Measurements from ENCODE around the gene PRKG1. TPM values are rescaled to one million over a fixed set of nuclear protein-coding genes. Genes with fewer than 3 reads are reported as not detected.

The PRKG1 gene
- total RNA-seq, 2 donors from 2014 or later, result 17.8 to 31.1 TPM

DNA sequence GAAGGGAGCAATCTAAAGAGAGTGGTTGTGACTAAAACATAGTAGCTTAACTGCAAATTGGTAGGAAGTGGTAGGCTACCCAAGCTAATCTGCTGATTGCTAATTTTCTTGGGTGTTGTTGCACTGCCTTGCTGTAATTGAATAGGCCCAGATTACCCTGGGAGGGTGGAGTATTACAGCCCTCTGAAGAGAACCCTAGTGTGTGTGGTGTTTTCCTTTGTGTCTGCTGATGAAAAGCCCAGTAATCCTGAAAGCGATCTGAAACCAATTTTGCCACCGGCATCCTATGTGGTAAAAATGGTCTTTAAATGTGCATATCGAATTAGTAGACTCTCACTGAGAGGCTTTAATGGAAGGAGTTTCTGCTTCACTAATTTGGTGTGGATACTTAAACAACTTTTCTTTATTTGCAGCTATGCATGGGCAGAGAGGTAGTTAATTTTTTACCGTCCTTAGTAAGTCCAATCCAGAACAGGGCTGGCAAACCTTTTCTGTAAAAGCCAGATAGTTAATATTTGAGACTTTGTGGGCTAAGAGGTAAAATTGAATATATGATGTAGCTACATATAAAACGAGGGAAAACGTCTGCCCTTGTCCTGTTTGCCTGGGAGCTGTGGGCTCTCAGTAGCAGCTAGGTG lies 532.7 kb downstream of the PRKG1 start:
- no peaks in the 10 kb centered on the region for H3K27me3 ChIP-seq
- no peak for TF ChIP-seq CTCF (IDR thresholded peaks at IDR 0.05)
- no peaks in the 10 kb centered on the region for H3K4me1 ChIP-seq
- no peak overlapping the region for H3K4me3 ChIP-seq
- no peaks in the 10 kb centered on the region for H3K9me3 ChIP-seq
- no peak for DNase-seq (ENCODE audit: low spot score)
- H3K36me3 ChIP-seq, result no peaks in the 10 kb centered on the region
- H3K27ac ChIP-seq, result no peak overlapping the region

- DNase-seq (ENCODE audit: low spot score), result no peak
- H3K27ac ChIP-seq, result no peak overlapping the region
- no peak for TF ChIP-seq CTCF (IDR thresholded peaks at IDR 0.05)
These were observed 533.2 kb downstream of the PRKG1 start for GRCh38 chr10:51607463-51607835.

GRCh38 chr10:51608211-51608610 lies 533.9 kb downstream of the PRKG1 start:
- Histone ChIP-seq H3K4me1 (no peaks in the 10 kb centered on the region), H3K36me3 (no peaks in the 10 kb centered on the region), H3K4me3 (no peak overlapping the region), H3K9me3 (no peaks in the 10 kb centered on the region), H3K27ac (no peak overlapping the region), H3K27me3 (no peaks in the 10 kb centered on the region)
- TF ChIP-seq CTCF (IDR thresholded peaks at IDR 0.05), result no peak
- DNase-seq (ENCODE audit: low spot score), result no peak

More at GRCh38 chr10:51607463-51607835, 533.2 kb downstream of the PRKG1 start:
- Histone ChIP-seq H3K9me3 (no peaks in the 10 kb centered on the region), H3K4me1 (no peaks in the 10 kb centered on the region), H3K27me3 (no peaks in the 10 kb centered on the region), H3K36me3 (no peaks in the 10 kb centered on the region), H3K4me3 (no peak overlapping the region)

GRCh38 chr10:51615764-51616298 lies 541.5 kb downstream of the PRKG1 start:
- H3K36me3 ChIP-seq, result no peaks in the 10 kb centered on the region
- DNase-seq (ENCODE audit: low spot score), result no peak
- H3K4me1 ChIP-seq, result no peaks in the 10 kb centered on the region
- TF ChIP-seq CTCF (IDR thresholded peaks at IDR 0.05), result no peak
- peaks cover 0 to 11% of the 10 kb centered on the region in 2 donors for H3K9me3 ChIP-seq
- no peaks in the 10 kb centered on the region for H3K27me3 ChIP-seq
- no peak overlapping the region for H3K4me3 ChIP-seq
- no peak overlapping the region for H3K27ac ChIP-seq

DNA sequence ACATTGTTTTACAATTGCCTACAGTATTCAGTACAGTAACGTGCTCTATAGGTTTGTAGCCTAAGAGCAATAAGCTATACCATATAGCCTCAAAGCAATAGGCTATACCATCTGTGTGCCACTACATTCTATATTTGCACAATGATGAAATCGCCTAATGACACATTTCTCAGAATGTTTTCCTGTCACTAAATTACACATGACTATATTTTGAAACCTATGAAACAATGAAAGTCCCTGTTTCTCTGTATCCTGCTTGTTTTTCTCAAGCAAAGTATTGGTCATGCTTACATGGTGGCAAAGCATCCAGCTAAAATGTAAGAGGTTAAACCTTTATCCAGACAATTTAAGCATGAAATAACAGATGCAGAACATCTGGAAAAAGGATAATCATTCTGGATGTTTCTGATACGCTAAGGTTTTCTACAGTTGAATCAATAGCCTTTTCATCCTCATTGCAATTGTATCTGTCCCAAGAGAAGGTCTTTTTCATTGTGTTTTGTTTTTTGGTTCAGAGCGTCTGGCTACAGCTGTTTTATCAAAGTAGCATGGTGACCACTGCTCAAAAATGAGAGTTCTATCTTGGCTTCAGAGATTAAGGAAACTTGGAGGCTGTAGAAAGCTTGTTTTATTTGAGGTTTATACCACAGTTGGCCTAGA lies 543.4 kb downstream of the PRKG1 start:
- Histone ChIP-seq H3K36me3 (no peaks in the 10 kb centered on the region), H3K4me1 (no peaks in the 10 kb centered on the region), H3K4me3 (no peak overlapping the region), H3K27me3 (no peaks in the 10 kb centered on the region), H3K9me3 (peaks cover 0 to 11% of the 10 kb centered on the region in 2 donors), H3K27ac (peak overlapping the region in 1 of 2 donors; percentile 18)
- DNase-seq (ENCODE audit: low spot score), result no peak
- no peak for TF ChIP-seq CTCF (IDR thresholded peaks at IDR 0.05)

All from right atrium auricular region (tissue), 2 donors.